GM12801 (cell line): ENCODE results near the gene MT1X.

Source experiments
- CTCF ChIP-seq: IDR thresholded peaks from one replicate; pipeline ENCODE4 v1.5.1; 2011; ENCODE audit warnings: control low read depth; ENCODE audit not compliant: insufficient read length; ENCODE audit errors: extremely low read depth

Gene MT1X

DNA sequence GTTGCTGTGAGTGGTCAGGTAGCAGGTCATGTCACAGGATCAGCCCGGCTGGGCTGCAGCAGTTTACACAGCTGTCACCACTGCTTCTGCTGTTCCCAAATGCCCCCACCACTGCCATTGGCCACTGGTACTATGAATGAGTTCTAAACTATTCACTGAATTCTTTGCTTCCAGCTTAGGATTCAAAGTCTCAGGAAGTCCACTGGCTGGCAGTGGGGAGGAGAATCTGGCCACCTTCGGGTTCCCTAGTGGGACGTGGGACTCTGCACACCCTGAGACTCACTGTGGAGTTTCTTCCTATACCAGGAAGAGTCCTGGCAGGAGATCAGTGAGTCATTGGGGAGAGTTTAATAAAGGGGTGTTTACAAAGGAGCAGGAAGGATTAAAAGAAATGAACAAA lies 6.9 kb downstream of the MT1X start:
- no peak for TF ChIP-seq CTCF

DNA sequence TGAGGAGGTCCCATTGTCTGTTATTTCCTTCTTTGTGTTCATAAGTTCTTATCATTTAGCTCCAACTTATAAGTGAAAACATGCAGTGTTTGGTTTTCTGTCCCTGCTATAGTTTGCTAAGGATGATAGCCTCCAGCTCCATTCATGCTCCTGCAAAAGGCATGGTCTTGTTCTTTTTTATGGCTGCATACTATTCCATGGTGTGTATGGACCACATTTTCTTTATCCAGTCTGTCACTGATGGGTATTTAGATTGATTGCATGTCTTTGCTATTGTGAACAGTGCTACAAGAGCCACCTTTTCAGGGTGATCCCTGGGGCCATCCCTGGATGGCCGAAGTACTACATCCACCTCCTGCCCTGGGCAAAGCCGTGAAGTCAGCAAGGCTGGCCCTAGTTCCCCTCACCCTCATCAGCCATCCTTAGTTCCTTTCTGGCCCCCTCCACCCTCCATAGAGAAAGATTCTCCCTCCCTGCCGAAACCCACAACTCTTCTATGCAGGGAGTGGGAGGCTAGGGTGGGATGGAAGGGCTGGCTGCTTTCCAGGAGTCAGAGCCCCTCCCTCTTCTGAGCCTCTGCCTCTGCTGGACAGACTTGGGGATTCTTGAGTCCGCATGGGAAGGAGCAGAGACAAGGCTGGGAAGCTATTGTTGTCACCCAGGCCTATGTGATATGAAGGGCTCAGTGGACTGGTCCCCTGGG lies 8.3 kb downstream of the MT1X start:
- TF ChIP-seq CTCF, result no peak

DNA sequence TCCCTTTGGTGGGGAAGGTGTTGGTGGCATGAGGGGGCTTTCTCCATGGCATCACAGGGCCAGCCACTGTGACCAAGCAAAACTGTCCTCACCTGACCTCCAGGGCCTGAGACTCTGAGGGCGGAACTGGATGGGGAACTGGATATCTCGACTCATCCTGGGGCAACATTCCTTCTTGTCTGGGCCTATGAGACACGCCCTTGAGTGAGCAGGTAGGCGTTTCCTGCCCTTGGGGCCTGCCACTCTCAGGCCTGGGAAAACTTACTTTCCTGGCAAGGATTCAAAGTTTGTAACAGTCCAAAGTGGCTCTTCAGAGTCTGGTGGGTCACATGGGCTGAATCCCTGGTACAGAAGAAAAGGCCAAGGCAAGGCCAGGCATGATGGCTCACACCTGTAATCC lies 9.6 kb downstream of the MT1X start:
- no peak for TF ChIP-seq CTCF

- no peak for TF ChIP-seq CTCF
Observed at GRCh38 chr16:56695246-56695645, 13.0 kb downstream of the MT1X start.

DNA sequence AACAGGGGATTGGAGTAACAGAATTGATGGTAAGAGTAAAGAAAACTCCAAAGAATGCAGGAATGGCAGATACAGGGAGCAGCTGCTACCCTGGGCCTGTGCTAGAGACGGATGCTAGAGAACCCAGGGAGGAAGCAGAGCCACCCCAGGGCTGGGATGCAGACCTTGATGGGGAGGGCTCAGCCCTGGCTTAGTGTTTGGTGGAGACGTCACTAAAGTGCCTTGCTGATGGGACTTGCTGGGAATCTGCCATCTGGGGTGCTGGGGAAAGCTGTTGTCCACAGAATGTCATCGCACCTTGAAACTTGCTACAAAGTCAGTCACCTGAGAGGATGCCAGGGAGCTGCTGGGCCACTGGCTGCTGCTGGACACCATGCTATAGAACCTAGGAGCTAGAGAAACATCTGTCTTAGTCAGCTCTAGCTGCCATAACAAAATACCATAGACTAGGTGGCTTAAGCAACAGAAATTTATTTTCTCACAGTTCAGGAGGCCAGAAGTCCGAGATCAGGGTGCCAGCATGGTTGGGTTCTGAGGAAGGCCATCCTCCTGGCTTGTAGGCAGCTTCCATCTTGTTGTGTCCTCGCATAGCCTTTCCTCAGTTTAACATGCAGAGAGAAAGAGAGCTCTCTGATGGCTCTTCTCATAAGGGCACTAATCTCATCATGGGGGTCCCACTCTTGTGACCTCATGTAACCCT lies 15.3 kb downstream of the MT1X start:
- TF ChIP-seq CTCF, result no peak

DNA sequence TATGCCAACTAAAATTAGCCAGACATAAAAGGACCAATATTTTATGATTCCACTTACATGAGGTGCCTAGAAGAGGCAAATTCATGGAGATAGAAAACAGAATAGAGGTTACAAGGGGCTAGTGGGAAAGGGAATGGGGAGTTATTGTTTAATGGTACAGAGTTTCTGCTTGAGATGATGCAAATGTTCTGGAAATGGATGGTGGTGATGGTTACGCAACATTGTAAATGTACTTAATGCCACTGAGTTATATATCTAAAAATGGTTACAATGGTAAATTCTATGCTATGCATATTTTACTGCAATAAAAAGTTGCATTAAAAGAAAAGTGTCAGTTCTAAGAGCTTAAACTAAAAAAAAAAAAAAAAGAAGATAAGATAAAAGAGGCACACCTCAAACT lies 17.9 kb downstream of the MT1X start:
- no peak for TF ChIP-seq CTCF

DNA sequence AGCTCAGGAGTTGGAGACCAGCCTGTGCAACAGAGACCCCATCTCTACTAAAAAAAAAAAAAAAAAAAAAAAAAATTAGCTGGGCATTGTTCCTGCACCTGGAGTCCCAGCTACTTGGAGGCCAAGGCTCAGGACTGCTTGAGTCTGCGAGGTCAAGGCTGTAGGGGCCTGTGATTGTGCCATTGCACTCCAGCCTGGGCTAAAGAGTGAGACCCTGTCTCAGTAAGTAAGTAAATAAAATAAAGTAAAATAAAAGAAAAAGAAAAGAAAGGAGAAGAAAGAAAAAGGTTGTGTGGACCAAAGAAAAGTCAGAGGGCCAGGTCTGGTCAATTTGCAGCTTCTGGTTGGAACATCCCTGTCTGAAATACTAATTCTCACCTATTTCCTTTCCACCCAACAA lies 18.4 kb downstream of the MT1X start:
- TF ChIP-seq CTCF, result no peak
